K562 (cell line): ENCODE data around the gene PLCB3. TPM values are rescaled to one million over a fixed set of nuclear protein-coding genes. Genes with fewer than 3 reads are reported as not detected.
A peak's percentile ranks its signal among the peaks of the same experiment; 100 is the strongest.

Source experiments
- ATAC-seq: fragments of 200-7000 bp; cut with Tn5 transposase; 3 replicates; pipeline ENCODE4 v1.9.1; 2020; ENCODE audit warnings: moderate library complexity
- BruUV-seq: library from RNA; stranded (reverse); fragments of 400-500 nt; replicated peaks from 2 replicates; lab custom pipeline; 2021; lab: Mats Ljungman, UMichigan
- CTCF ChIA-PET: fragments of 300-600 bp; formaldehyde crosslinking; extraction: SDS; loops from one replicate; lab custom pipeline; 2021; ENCODE audit warnings: low intra/inter-chr PET ratio; lab: Yijun Ruan, JAX
- POLR2A ChIA-PET: fragments of 300-600, 350-650 bp; sonication (Branson Sonifier 250); formaldehyde crosslinking; extraction: SDS; loops from one replicate; lab custom pipeline; 2021; ENCODE audit warnings: antibody characterized with exemption, inconsistent platforms; lab: Yijun Ruan, JAX
- DNase-seq, 4 experiments: peaks; one replicate each; pipeline versions ENCODE4 v3.0.0 to v3.0.0-alpha.2; 2011 to 2018; ENCODE audit warnings: low spot score in 3 of 4, mixed read lengths in 3 of 4; ENCODE audit errors: extremely low read depth in 1 of 4
- FAIRE-seq: peaks from 2 replicates; lab custom pipeline; 2011; peaks lifted over from hg19 to GRCh38; lab: Jason Lieb, UNC
- H2AFZ ChIP-seq: 2 replicates; pipeline ENCODE4 v1.6.0; 2011; ENCODE audit warnings: low read depth, low read length, control low read depth, inconsistent platforms
- H3K27ac ChIP-seq: fragments of 200-600 bp; 3 replicates; pipeline ENCODE4 v1.8.0; 2011; ENCODE audit warnings: low read depth, mild to moderate bottlenecking, control low read depth, inconsistent platforms, low read length, moderate library complexity, mixed read lengths; ENCODE audit errors: extremely low read depth
- H3K27me3 ChIP-seq, 2 experiments: fragments of 300-600 bp in 1 of 2; 2 replicates in 1 of 2; 3 replicates in 1 of 2; pipeline versions ENCODE4 v1.6.0 to v1.8.0; 2011; ENCODE audit warnings: inconsistent platforms in 2 of 2, low read length in 2 of 2, mild to moderate bottlenecking in 1 of 2, mixed read lengths in 1 of 2, moderate library complexity in 1 of 2; ENCODE audit not compliant: control insufficient read depth in 2 of 2, insufficient read depth in 2 of 2
- H3K36me3 ChIP-seq: fragments of 300-600 bp; 3 replicates; pipeline ENCODE4 v1.8.0; 2011; ENCODE audit warnings: mild to moderate bottlenecking, low read length, inconsistent platforms; ENCODE audit not compliant: control insufficient read depth, insufficient read depth
- H3K4me1 ChIP-seq, 2 experiments: fragments of 200-600 bp in 1 of 2; replicated peaks in 1 of 2; 2 replicates in 1 of 2; 3 replicates in 1 of 2; pipeline versions ENCODE4 v1.5.1 to v1.8.0; 2011; ENCODE audit warnings: inconsistent platforms in 2 of 2, low read length in 2 of 2, mild to moderate bottlenecking in 1 of 2, mixed read lengths in 1 of 2, moderate library complexity in 1 of 2; ENCODE audit not compliant: control insufficient read depth in 2 of 2, insufficient read depth in 2 of 2
- H3K4me2 ChIP-seq: 2 replicates; pipeline ENCODE4 v1.6.1; 2011; ENCODE audit warnings: low read length, control low read depth, inconsistent platforms, mixed read lengths; ENCODE audit not compliant: insufficient read depth
- H3K4me3 ChIP-seq: fragments of 200-600 bp; sonication (generic), shearing (Covaris generic); 2 replicates; pipeline ENCODE4 v1.5.1; 2016; ENCODE audit warnings: control low read depth, inconsistent platforms
- H3K79me2 ChIP-seq: fragments of 200-600 bp; 3 replicates; pipeline ENCODE4 v1.8.0; 2011; ENCODE audit warnings: low read length, inconsistent platforms; ENCODE audit not compliant: control insufficient read depth, insufficient read depth
- H3K9ac ChIP-seq, 2 experiments: 2 replicates each; pipeline versions ENCODE4 v1.6.0 to v1.6.1; 2011; ENCODE audit warnings: low read depth in 2 of 2, low read length in 2 of 2, control low read depth in 1 of 2, inconsistent platforms in 1 of 2, mild to moderate bottlenecking in 1 of 2, mixed read lengths in 1 of 2; ENCODE audit not compliant: insufficient read depth in 1 of 2
- H3K9me1 ChIP-seq: one replicate; pipeline ENCODE4 v1.6.0; 2011; ENCODE audit warnings: inconsistent platforms, mild to moderate bottlenecking, low read length, moderate library complexity; ENCODE audit not compliant: control insufficient read depth, insufficient read depth
- H3K9me3 ChIP-seq: replicated peaks from 2 replicates; pipeline ENCODE4 v1.5.1; 2011; ENCODE audit warnings: low read depth, low read length, inconsistent platforms; ENCODE audit not compliant: control insufficient read depth, insufficient read depth
- H4K20me1 ChIP-seq: replicated peaks from 2 replicates; pipeline ENCODE4 v1.6.1; 2011; ENCODE audit warnings: low read length, inconsistent platforms, mixed read lengths; ENCODE audit not compliant: control insufficient read depth, insufficient read depth
- ARID1B ChIP-seq: fragments of 450-650 bp; IDR thresholded peaks from 2 replicates; pipeline ENCODE4 v1.6.1; 2016; ENCODE audit warnings: antibody characterized with exemption, mild to moderate bottlenecking, inconsistent platforms
- CBX2 ChIP-seq: fragments of 200-600 bp; sonication (generic); IDR thresholded peaks from one replicate; pipeline ENCODE4 v1.6.1; 2012; ENCODE audit warnings: mild to moderate bottlenecking, low read length, inconsistent platforms; ENCODE audit not compliant: insufficient read depth, poor library complexity, severe bottlenecking
- DEAF1 ChIP-seq: fragments of 450-650 bp; formaldehyde crosslinking; IDR thresholded peaks from 2 replicates; pipeline ENCODE4 v1.4.0; 2020; ENCODE audit warnings: mild to moderate bottlenecking, moderate library complexity
- HNRNPUL1 ChIP-seq: fragments of 200-400 bp; formaldehyde crosslinking; IDR thresholded peaks from 2 replicates; pipeline ENCODE4 v1.6.1; 2017; ENCODE audit warnings: low read length
- MTF1 ChIP-seq: fragments of 250-450 bp; sonication (Bioruptor Pico); IDR thresholded peaks from 2 replicates; pipeline ENCODE4 v1.9.0; 2021; ENCODE audit warnings: moderate library complexity, mild to moderate bottlenecking, inconsistent platforms, borderline replicate concordance
- POLR2AphosphoS5 ChIP-seq: IDR thresholded peaks from 2 replicates; pipeline ENCODE4 v1.6.1; 2011; ENCODE audit warnings: mild to moderate bottlenecking, low read depth, low read length, moderate library complexity; ENCODE audit not compliant: control insufficient read depth, insufficient read depth
- PTRF ChIP-seq: fragments of 450-650 bp; IDR thresholded peaks from 2 replicates; pipeline ENCODE4 v1.6.1; 2016; ENCODE audit warnings: mild to moderate bottlenecking, missing genetic modification characterization, missing compliant biosample characterization
- PTTG1 ChIP-seq: fragments of 450-650 bp; IDR thresholded peaks from 2 replicates; pipeline ENCODE4 v1.6.1; 2016; ENCODE audit warnings: low read depth, mild to moderate bottlenecking, missing genetic modification characterization, missing compliant biosample characterization
- SIRT6 ChIP-seq: IDR thresholded peaks from one replicate; pipeline ENCODE4 v1.6.1; 2012; ENCODE audit warnings: low read depth, mild to moderate bottlenecking, control low read depth, inconsistent platforms, low read length, moderate library complexity
- SNRNP70 ChIP-seq: fragments of 200-400 bp; formaldehyde crosslinking; optimal IDR thresholded peaks from 2 replicates; pipeline ENCODE3; 2017; ENCODE audit warnings: low read depth, low read length
- SUPT5H ChIP-seq: fragments of 450-650 bp; IDR thresholded peaks from 2 replicates; pipeline ENCODE4 v1.6.1; 2016
- TAF7 ChIP-seq: fragments of 450-650 bp; IDR thresholded peaks from 2 replicates; pipeline ENCODE4 v1.6.1; 2016; ENCODE audit warnings: missing genetic modification characterization, missing compliant biosample characterization
- TEAD1 ChIP-seq, 2 experiments: fragments of 450-650 bp in 1 of 2; sonication (generic) in 1 of 2; formaldehyde crosslinking; IDR thresholded peaks; 2 replicates each; pipeline versions ENCODE4 v1.4.0 to v1.8.0; 2020 to 2022; ENCODE audit warnings: mild to moderate bottlenecking in 2 of 2, missing genetic modification reagents in 1 of 2
- ZKSCAN8 ChIP-seq: fragments of 200-800 bp; sonication (Bioruptor generic); IDR thresholded peaks from 2 replicates; pipeline ENCODE4 v1.6.1; 2016; ENCODE audit warnings: missing genetic modification characterization, missing compliant biosample characterization
- ZNF639 ChIP-seq, 2 experiments: fragments of 200-800 bp in 1 of 2; sonication (Bioruptor generic) in 1 of 2; sonication (generic) in 1 of 2; formaldehyde crosslinking in 1 of 2; IDR thresholded peaks in 1 of 2; conservative IDR thresholded peaks in 1 of 2; 2 replicates each; pipeline versions ENCODE4 v1.5.0 to v1.6.1; 2016 to 2020; ENCODE audit warnings: missing compliant biosample characterization in 1 of 2, missing genetic modification characterization in 1 of 2, missing genetic modification reagents in 1 of 2
- WGBS: fragments of 100-300 bp; shearing (Covaris generic); methylation state at CpG from one replicate; pipeline ENCODE4 v1.1.6; 2016; ENCODE audit warnings: low coverage, mixed read lengths; ENCODE audit not compliant: insufficient coverage; ENCODE audit errors: missing lambda C conversion rate; 5-methylcytosine and 5-hydroxymethylcytosine counted together
- in situ Hi-C: fragments of 300-500 bp; cut with MboI; formaldehyde crosslinking; loops from 4 replicates; pipeline ENCODE4 v1.15.0; 2018; ENCODE audit warnings: inconsistent platforms, mixed read lengths
- intact Hi-C: fragments of 100-400 bp; cut with micrococcal nuclease; formaldehyde crosslinking; loops from 2 replicates; pipeline ENCODE4 v1.14.2; 2022
- polyA plus RNA-seq, 8 experiments: library from polyadenylated mRNA; depleted of rRNA in 4 of 8; stranded (reverse) in 5 of 8; unstranded in 3 of 8; fragments of >200 nt; fragmentation: Nextera tagmentation in 2 of 8; fragmentation: Illumina TruSeq in 1 of 8; extraction: Ambion mirVana in 2 of 8; extraction: Trizol in 1 of 8; gene quantifications; 2 replicates each; pipeline versions ENCODE4 v1.2.1 to v1.2.3, GENCODE V29; 2011 to 2014; ENCODE audit warnings: inconsistent platforms in 1 of 8, missing spikeins in 1 of 8
- total RNA-seq, 7 experiments: library from RNA; depleted of rRNA in 6 of 7; stranded (reverse); fragments of >200 nt in 6 of 7; fragmentation: Illumina TruSeq in 2 of 7; extraction: Trizol in 2 of 7; gene quantifications; 2 replicates each; pipeline versions ENCODE4 v1.2.1 to v1.2.3, GENCODE V29; 2011 to 2021; ENCODE audit warnings: low replicate concordance in 1 of 7

PLCB3 gene
- total and polyA plus RNA-seq, 9 of the 15 experiments (the other 6 are each of a cell fraction or from before 2014, with no cell fraction given), result 0.31 to 44.8 (median 14.6) TPM

- TF ChIP-seq TEAD1 (CRISPR knock-in tag; IDR thresholded peaks at IDR 0.05) (peak in 1 of 2 experiments; percentile 48; a peak in 1 of 4 replicates), ARID1B (peak; percentile 43; the same call in 1 of the 2 replicates), TAF7 (tag) (peak; percentile 30; the same call in 1 of the 2 replicates), PTTG1 (no peak), ZKSCAN8 (no peak)
Measured at GRCh38 chr11:64241491-64242374, 9.6 kb upstream of the PLCB3 start (continued).

- Histone ChIP-seq H3K79me2 (peaks cover 60% of the 10 kb centered on the region), H3K9me1 (no peaks in the 10 kb centered on the region), H3K27ac (peak overlapping the region; percentile 95), H3K36me3 (peaks cover 57% of the 10 kb centered on the region), H4K20me1 (0 out of 2 replicates have a peak, but pooled peaks cover 3% of the 10 kb centered on the region), H3K27me3 (no peaks in the 10 kb centered on the region), H3K9me3 (no peaks in the 10 kb centered on the region), H3K4me2 (peak overlapping the region; percentile 92), H3K4me3 (peak overlapping the region; percentile 99; the same call in 1 of the 2 replicates), H2AFZ (no peak overlapping the region), H3K9ac (peak overlapping the region; percentile 91 to 97), H3K4me1 (peaks cover 34 to 79% of the 10 kb centered on the region in 2 experiments)
- no TSS peak for BruUV-seq
- ATAC-seq, result no peak
- FAIRE-seq, result no peak
- WGBS, result 67% methylated on average over 8 of the region's 8 CpGs
- peak in 1 of 4 experiments; percentile 51 for DNase-seq
- in situ Hi-C loops (no loop called here), intact Hi-C loops (loop anchor here (10.0 kb wide), 1 partner anchor 61 kb away; the partner anchor contains the start of genes CATSPERZ and ESRRA)
- ChIA-PET CTCF (no interaction called here), POLR2A (interaction anchor here (0.7 to 7.8 kb wide), 13 partner anchors 8 to 135 kb away, joined by 3 to 58 read pairs (median 3); partner anchors contain the start of genes NUDT22, PLCB3 and TRPT1)
- TF ChIP-seq SNRNP70 (no peak), HNRNPUL1 (no peak), SUPT5H (peak; percentile 51), ZNF639 (CRISPR knock-in tag; conservative IDR thresholded peaks at IDR 0.05 in 1 of 2, IDR thresholded peaks at IDR 0.05 in 1 of 2) (0 out of 4 replicates have a peak, but pooled peaks of 1 of the 2 experiments have one; percentile 31), DEAF1 (no peak), SIRT6 (no peak), POLR2AphosphoS5 (peak; percentile 30; the same call in 1 of the 2 replicates), CBX2 (no peak), PTRF (no peak), MTF1 (CRISPR knock-in tag) (no peak)
Measured at GRCh38 chr11:64243236-64243854, 8.0 kb upstream of the PLCB3 start.
